HEK293 (cell line): Measurements from ENCODE around the gene NPPA.

Experiments
- CTCF ChIA-PET: fragments of 350-600 bp; formaldehyde crosslinking; extraction: SDS; loops from one replicate; lab custom pipeline; 2021; ENCODE audit warnings: antibody characterized with exemption; lab: Yijun Ruan, JAX
- POLR2A ChIA-PET: fragments of 300-600 bp; formaldehyde crosslinking; extraction: SDS; loops from one replicate; lab custom pipeline; 2020; ENCODE audit warnings: antibody characterized with exemption, inconsistent platforms; lab: Yijun Ruan, JAX
- H3K27ac ChIP-seq: fragments of 200-500 bp; sonication (Bioruptor generic); 2 replicates; pipeline ENCODE4 v1.5.1; 2014; ENCODE audit warnings: low read depth, low read length, control low read depth, inconsistent platforms; ENCODE audit errors: extremely low read depth
- H3K36me3 ChIP-seq, 2 experiments: fragments of 200-500 bp in 1 of 2; sonication (Bioruptor generic) in 1 of 2; 1 replicate in 1 of 2; 2 replicates in 1 of 2; pipeline ENCODE4 v1.5.1; 2014 to 2017; ENCODE audit warnings: inconsistent platforms in 2 of 2, low read length in 2 of 2; ENCODE audit not compliant: control insufficient read depth in 2 of 2, insufficient read depth in 1 of 2
- H3K4me1 ChIP-seq: fragments of 200-500 bp; sonication (Bioruptor generic); 2 replicates; pipeline ENCODE4 v1.5.1; 2014; ENCODE audit warnings: mild to moderate bottlenecking, low read length, inconsistent platforms; ENCODE audit not compliant: control insufficient read depth, insufficient read depth
- H3K4me3 ChIP-seq: 2 replicates; pipeline ENCODE4 v1.5.1; 2011; ENCODE audit warnings: low read depth, mild to moderate bottlenecking, control low read depth, low read length, moderate library complexity
- H3K9me3 ChIP-seq: fragments of 200-500 bp; sonication (Bioruptor generic); 2 replicates; pipeline ENCODE4 v1.5.1; 2014; ENCODE audit warnings: low read depth, low read length, inconsistent platforms; ENCODE audit not compliant: control insufficient read depth, insufficient read depth
- GLIS2 ChIP-seq: fragments of 450-650 bp; formaldehyde crosslinking; IDR thresholded peaks from 2 replicates; pipeline ENCODE4 v1.5.1; 2016; ENCODE audit warnings: missing biosample characterization, missing genetic modification characterization
- PBX3 ChIP-seq: sonication (generic); formaldehyde crosslinking; IDR thresholded peaks from 2 replicates; pipeline ENCODE4 v1.8.1; 2022; ENCODE audit warnings: mild to moderate bottlenecking, moderate library complexity, missing genetic modification reagents
- SALL2 ChIP-seq: fragments of 450-650 bp; formaldehyde crosslinking; IDR thresholded peaks from 2 replicates; pipeline ENCODE4 v1.5.0; 2017; ENCODE audit warnings: missing biosample characterization, mild to moderate bottlenecking, missing genetic modification characterization, borderline replicate concordance
- ZBTB10 ChIP-seq: fragments of 450-650 bp; formaldehyde crosslinking; IDR thresholded peaks from 2 replicates; pipeline ENCODE4 v1.5.1; 2016; ENCODE audit warnings: missing biosample characterization, missing genetic modification characterization
- ZBTB48 ChIP-seq: fragments of 450-650 bp; formaldehyde crosslinking; IDR thresholded peaks from 2 replicates; pipeline ENCODE4 v1.5.1; 2016; ENCODE audit warnings: missing biosample characterization, missing genetic modification characterization
- ZFP41 ChIP-seq: fragments of 450-650 bp; formaldehyde crosslinking; IDR thresholded peaks from 2 replicates; pipeline ENCODE4 v1.5.1; 2016; ENCODE audit warnings: missing biosample characterization, missing genetic modification characterization, borderline replicate concordance
- ZNF2 ChIP-seq: fragments of 450-650 bp; formaldehyde crosslinking; IDR thresholded peaks from 2 replicates; pipeline ENCODE4 v1.5.1; 2016; ENCODE audit warnings: missing biosample characterization, missing genetic modification characterization
- ZNF214 ChIP-seq: fragments of 450-650 bp; formaldehyde crosslinking; IDR thresholded peaks from 2 replicates; pipeline ENCODE4 v1.5.1; 2017; ENCODE audit warnings: missing biosample characterization, mild to moderate bottlenecking, missing genetic modification characterization, borderline replicate concordance
- ZNF280D ChIP-seq: fragments of 450-650 bp; formaldehyde crosslinking; IDR thresholded peaks from 2 replicates; pipeline ENCODE4 v1.5.1; 2016; ENCODE audit warnings: missing biosample characterization, missing genetic modification characterization
- ZNF37A ChIP-seq: fragments of 450-650 bp; IDR thresholded peaks from 2 replicates; pipeline ENCODE4 v1.5.1; 2018; ENCODE audit warnings: missing biosample characterization, missing genetic modification characterization
- ZNF518A ChIP-seq: fragments of 450-650 bp; formaldehyde crosslinking; conservative IDR thresholded peaks from 2 replicates; pipeline ENCODE4 v1.5.1; 2016; ENCODE audit warnings: low read depth, missing biosample characterization, missing genetic modification characterization
- ZNF571 ChIP-seq: fragments of 450-650 bp; formaldehyde crosslinking; IDR thresholded peaks from 2 replicates; pipeline ENCODE4 v1.5.0; 2017; ENCODE audit warnings: missing biosample characterization, missing genetic modification characterization
- ZNF639 ChIP-seq: fragments of 450-650 bp; formaldehyde crosslinking; IDR thresholded peaks from 2 replicates; pipeline ENCODE4 v1.5.1; 2016; ENCODE audit warnings: missing biosample characterization, missing genetic modification characterization
- ZSCAN18 ChIP-seq: fragments of 450-650 bp; formaldehyde crosslinking; IDR thresholded peaks from 2 replicates; pipeline ENCODE4 v1.5.1; 2016; ENCODE audit warnings: missing biosample characterization, missing genetic modification characterization
- ZSCAN23 ChIP-seq: fragments of 450-650 bp; formaldehyde crosslinking; IDR thresholded peaks from 2 replicates; pipeline ENCODE4 v1.5.1; 2016; ENCODE audit warnings: missing biosample characterization, missing genetic modification characterization

NPPA gene

GRCh38 chr1:11877074-11877473, 29.5 kb upstream of the NPPA start (continued):
- TF ChIP-seq ZNF518A (tag by site-specific recombination) (no peak), ZNF639 (tag by site-specific recombination) (no peak), ZBTB10 (no peak), ZSCAN18 (tag by site-specific recombination) (no peak), PBX3 (no peak), ZFP41 (tag by site-specific recombination) (no peak), GLIS2 (no peak), ZNF214 (no peak)

- ChIA-PET POLR2A (interaction anchor here (0.7 kb wide), 1 partner anchor 24 kb away, joined by 3 read pairs; no protein-coding TSS in a partner anchor), CTCF (interaction anchor here (1.4 kb wide), 1 partner anchor 18 kb away, joined by 5 read pairs; no protein-coding TSS in a partner anchor)
- no peak for TF ChIP-seq ZNF571 (tag by site-specific recombination)
- no peak for TF ChIP-seq SALL2 (tag by site-specific recombination)
- no peak for TF ChIP-seq ZNF37A (tag by site-specific recombination)
- no peak for TF ChIP-seq ZNF2 (tag by site-specific recombination)
- no peak for TF ChIP-seq ZSCAN23 (tag by site-specific recombination)
- no peak for TF ChIP-seq ZBTB48 (tag by site-specific recombination)
- no peak for TF ChIP-seq ZNF280D (tag by site-specific recombination)
- TF ChIP-seq, all 188 proteins: peak for 0
- no peaks in the 10 kb centered on the region for H3K9me3 ChIP-seq
- H3K4me1 ChIP-seq: no peaks in the 10 kb centered on the region
- H3K4me3 ChIP-seq: no peak overlapping the region
- H3K36me3 ChIP-seq: no peaks in the 10 kb centered on the region
- H3K27ac ChIP-seq: no peak overlapping the region
Measured at GRCh38 chr1:11875094-11875493, 27.5 kb upstream of the NPPA start.
